Breast epithelium (tissue), 4 donors: Measurements from ENCODE around the gene YBX1. TPM values are rescaled to one million over a fixed set of nuclear protein-coding genes. Genes with fewer than 3 reads are reported as not detected.

Experiments used
- DNase-seq, 2 donors: peaks; one replicate each; pipeline ENCODE4 v3.0.0-alpha.2; 2019; ENCODE audit warnings: low spot score in 2 of 2
- H3K27ac ChIP-seq, 2 donors: fragments of 200-600 bp; sonication (generic) in 1 of 2; one replicate each; pipeline ENCODE4 v1.5.1; 2016 to 2019; ENCODE audit warnings: mild to moderate bottlenecking in 1 of 2
- H3K27me3 ChIP-seq, 2 donors: fragments of 200-600 bp; sonication (generic) in 1 of 2; one replicate each; pipeline versions ENCODE4 v1.5.1 to v1.6.0; 2017 to 2019; ENCODE audit warnings: control low read depth in 1 of 2, mild to moderate bottlenecking in 1 of 2
- H3K36me3 ChIP-seq: fragments of 200-600 bp; one replicate; pipeline ENCODE4 v1.5.1; 2019
- H3K4me1 ChIP-seq, 2 donors: fragments of 200-600 bp; sonication (generic); one replicate each; pipeline ENCODE4 v1.5.1; 2016 to 2019; ENCODE audit warnings: control low read depth in 1 of 2
- H3K4me3 ChIP-seq, 3 donors: fragments of 200-600 bp; sonication (generic); 1 replicate in 2 of 3; 2 replicates in 1 of 3; pipeline ENCODE4 v1.5.1; 2016 to 2019; ENCODE audit warnings: mild to moderate bottlenecking in 3 of 3, moderate library complexity in 2 of 3
- H3K9me3 ChIP-seq, 2 donors: fragments of 200-600 bp; sonication (generic) in 1 of 2; one replicate each; pipeline ENCODE4 v1.5.1; 2016 to 2019; ENCODE audit warnings: control low read depth in 1 of 2
- CTCF ChIP-seq, 3 donors: fragments of 450-650 bp; IDR thresholded peaks; one replicate each; pipeline ENCODE4 v1.5.1; 2016 to 2017; ENCODE audit warnings: antibody characterized with exemption in 3 of 3, mild to moderate bottlenecking in 3 of 3, moderate library complexity in 3 of 3
- POLR2A ChIP-seq: fragments of 450-650 bp; IDR thresholded peaks from one replicate; pipeline ENCODE4 v1.6.1; 2016; ENCODE audit warnings: antibody characterized with exemption, mild to moderate bottlenecking, moderate library complexity
- POLR2AphosphoS5 ChIP-seq, 3 donors: sonication (generic); formaldehyde crosslinking; IDR thresholded peaks; one replicate each; pipeline ENCODE4 v1.6.1; 2017; ENCODE audit warnings: antibody characterized with exemption in 3 of 3
- intact Hi-C: fragments of 100-400 bp; cut with DNase I; formaldehyde crosslinking; loops from one replicate; pipeline ENCODE4 v1.15.1; 2023; ENCODE audit warnings: low total_unique reads
- total RNA-seq, 3 donors: library from RNA; depleted of rRNA; stranded (reverse); fragments of >200 nt; gene quantifications; one replicate each; pipeline ENCODE4 v1.1.0, GENCODE V29; 2016

The YBX1 gene
- total RNA-seq, 3 donors from 2014 or later: 332 to 694 (median 485) TPM

GRCh38 chr1:42753070-42753469 lies 70.9 kb downstream of the YBX1 start:
- intact Hi-C loops: no loop called here
- peaks cover 4% of the 10 kb centered on the region for H3K36me3 ChIP-seq

More at GRCh38 chr1:42753070-42753469, 70.9 kb downstream of the YBX1 start:
- H3K9me3 ChIP-seq: no peaks in the 10 kb centered on the region
- H3K27me3 ChIP-seq: no peaks in the 10 kb centered on the region
- H3K4me1 ChIP-seq: no peaks in the 10 kb centered on the region
- no peak for TF ChIP-seq POLR2A
- no peak for TF ChIP-seq CTCF (IDR thresholded peaks at IDR 0.05)
- TF ChIP-seq POLR2AphosphoS5 (IDR thresholded peaks at IDR 0.05): no peak
- DNase-seq: no peak
- H3K4me3 ChIP-seq: no peak overlapping the region
- H3K27ac ChIP-seq: no peak overlapping the region

Other genes starting within 250 kb of the YBX1 start
- 1 to 10 TPM; 1.3 to 4.6 (median 3.8) TPM for gene ZMYND12, start 226.4 kb upstream of the YBX1 start, total RNA-seq
- gene PPCS, start 225.9 kb upstream of the YBX1 start, total RNA-seq: 10 to 100 TPM; 67.8 to 89.3 (median 77.0) TPM
- 10 to 100 TPM in 2 of 3 donors, 1 to 10 TPM in 1; 3.4 to 15.4 (median 14.0) TPM for gene CCDC30, start 219.1 kb upstream of the YBX1 start, total RNA-seq
- gene PPIH, start 24.0 kb upstream of the YBX1 start, total RNA-seq: 10 to 100 TPM; 21.6 to 37.9 (median 24.6) TPM
- gene CLDN19, start 57.8 kb downstream of the YBX1 start, total RNA-seq: 1 to 10 TPM in 2 of 3 donors, not detected in 1; 2.9 to 3.1 TPM
- gene P3H1, start 84.6 kb downstream of the YBX1 start, total RNA-seq: 10 to 100 TPM; 23.1 to 34.9 (median 34.4) TPM
- gene C1orf50, start 84.8 kb downstream of the YBX1 start, total RNA-seq: 10 to 100 TPM in 1 of 3 donors, 1 to 10 TPM in 2; 5.2 to 10.8 (median 6.7) TPM
- gene TMEM269, start 102.6 kb downstream of the YBX1 start, total RNA-seq: under 1 TPM; under 0.01 to 0.59 (median 0.16) TPM
- 10 to 100 TPM; 11.1 to 22.1 (median 14.9) TPM for gene ERMAP, start 134.7 kb downstream of the YBX1 start, total RNA-seq
- gene SVBP, start 135.0 kb downstream of the YBX1 start, total RNA-seq: 10 to 100 TPM; 21.7 to 31.5 (median 25.9) TPM
- gene ZNF691, start 164.2 kb downstream of the YBX1 start, total RNA-seq: 10 to 100 TPM in 2 of 3 donors, 1 to 10 TPM in 1; 5.8 to 18.4 (median 10.5) TPM